Upper lobe of left lung (tissue), 4 donors: ENCODE data around the gene PTPRK.

Source experiments
- CTCF ChIP-seq, 6 experiments: fragments of 450-650 bp in 4 of 6; fragments of 200-600 bp in 2 of 6; sonication (generic) in 2 of 6; IDR thresholded peaks; one replicate each; pipeline ENCODE4 v1.5.1; 2016 to 2019; ENCODE audit warnings: antibody characterized with exemption in 6 of 6
- POLR2A ChIP-seq, 4 donors: fragments of 450-650 bp; IDR thresholded peaks; one replicate each; pipeline ENCODE4 v1.5.1; 2016 to 2017; ENCODE audit warnings: antibody characterized with exemption in 4 of 4, mild to moderate bottlenecking in 2 of 4
- POLR2AphosphoS5 ChIP-seq, 2 donors: sonication (generic); formaldehyde crosslinking; IDR thresholded peaks; one replicate each; pipeline ENCODE4 v1.5.1; 2017; ENCODE audit warnings: antibody characterized with exemption in 2 of 2

- TF ChIP-seq POLR2A (IDR thresholded peaks at IDR 0.05) (no peak), CTCF (IDR thresholded peaks at IDR 0.05) (no peak), POLR2AphosphoS5 (IDR thresholded peaks at IDR 0.05) (no peak)
Measured at GRCh38 chr6:128039543-128039942, 480.9 kb downstream of the PTPRK start.
